Stimulated activated CD4-positive, alpha-beta T cell treated with anti-CD3 and anti-CD28 coated beads, Interleukin-2, amount 100 ng/mL, for 24 hours (primary cell): ENCODE data around the gene GPRIN3.
"Not testable (repeated sequence)": the region's sequence is repeated elsewhere in the genome, so short reads cannot be mapped to it uniquely, and the experiment has no call there.

Source experiments
- DNase-seq, 2 donors: peaks; one replicate each; pipeline ENCODE4 v3.0.0-alpha.2; 2020

The GPRIN3 gene

GRCh38 chr4:89288430-89288829 lies 19.2 kb downstream of the GPRIN3 start:
- no peak for DNase-seq

DNA sequence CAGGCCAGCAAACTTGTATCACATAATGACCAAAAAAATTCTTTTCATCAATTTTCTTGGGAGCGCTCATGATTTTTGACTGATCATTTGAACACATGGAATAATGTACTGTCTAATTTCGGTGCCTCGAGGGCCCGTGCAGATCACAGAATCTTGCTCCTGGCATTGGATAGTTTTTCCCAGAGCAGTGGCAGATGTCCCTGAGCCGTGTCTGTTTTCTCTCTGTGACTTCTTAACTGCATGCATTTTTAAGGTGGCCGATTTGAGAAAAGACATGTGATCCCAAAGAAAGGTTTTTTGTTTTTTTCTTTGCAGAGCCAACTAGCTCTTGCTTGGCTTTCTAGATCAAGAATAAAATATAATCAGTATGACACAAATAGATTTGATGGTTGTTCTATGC lies 19.7 kb downstream of the GPRIN3 start:
- DNase-seq, result no peak

DNA sequence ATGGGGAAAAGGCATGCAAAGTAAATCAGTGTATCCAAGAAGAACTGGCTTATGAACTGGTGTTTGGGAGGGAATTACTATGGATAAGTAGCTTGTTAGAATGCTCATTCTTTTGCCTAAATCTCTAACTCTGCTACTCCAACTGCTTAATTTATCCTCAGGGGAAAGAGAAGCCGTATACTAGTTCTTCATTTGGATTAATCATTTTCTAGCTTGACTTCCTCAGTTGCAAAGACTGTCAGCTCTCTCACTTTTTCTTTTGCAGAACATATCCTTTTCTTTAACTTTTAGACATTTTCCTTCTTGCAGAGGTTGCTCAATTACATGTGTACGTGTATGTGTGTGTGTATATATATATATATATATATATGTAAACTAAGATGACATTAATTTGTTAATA lies 21.9 kb downstream of the GPRIN3 start:
- DNase-seq, result no peak

GRCh38 chr4:89284828-89285227 lies 22.8 kb downstream of the GPRIN3 start:
- peak in 1 of 2 donors; percentile 36 for DNase-seq

DNA sequence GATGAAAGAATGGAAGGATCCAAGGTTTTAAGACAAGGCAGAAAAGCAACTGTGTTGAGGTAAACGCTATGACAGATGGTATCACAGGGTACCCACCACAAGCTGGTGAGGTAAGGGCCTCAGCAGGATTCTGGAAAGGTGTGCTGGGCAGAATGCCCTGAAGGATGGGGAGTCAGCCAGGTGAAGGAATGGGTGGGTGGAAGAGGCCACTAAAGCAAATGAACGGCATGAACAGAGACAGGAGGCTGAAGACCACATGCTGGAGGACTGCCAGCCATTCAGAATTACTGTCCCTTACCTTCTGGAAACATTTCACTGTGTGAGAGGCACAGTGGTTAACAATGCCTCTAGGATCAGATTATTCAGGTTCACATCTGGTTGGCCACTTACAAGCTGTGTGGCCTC lies 23.6 kb downstream of the GPRIN3 start:
- DNase-seq, result no peak

- DNase-seq, result no peak
These were observed 24.2 kb downstream of the GPRIN3 start for GRCh38 chr4:89283226-89284009.

GRCh38 chr4:89279385-89279784 lies 28.2 kb downstream of the GPRIN3 start:
- DNase-seq, result no peak

DNA sequence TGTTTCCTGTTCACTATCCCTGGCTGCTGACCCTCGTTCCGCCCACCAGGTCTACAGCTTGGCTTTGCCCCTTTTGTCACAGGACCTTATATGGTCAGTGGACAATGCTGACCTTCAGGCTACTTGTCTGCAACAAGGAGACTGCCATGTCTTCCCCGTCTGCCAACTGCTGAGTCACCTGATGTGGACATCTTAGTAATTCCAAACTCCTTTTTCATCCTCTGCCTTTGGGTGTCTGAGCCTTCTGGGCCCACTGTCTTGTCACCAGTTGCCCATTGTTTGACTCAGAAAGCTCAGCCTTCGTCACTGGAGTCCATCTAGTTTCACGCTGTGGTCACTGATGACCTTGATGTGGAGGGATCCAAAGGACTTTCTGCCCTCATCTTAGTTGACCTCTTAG lies 30.2 kb downstream of the GPRIN3 start:
- DNase-seq, result no peak

DNA sequence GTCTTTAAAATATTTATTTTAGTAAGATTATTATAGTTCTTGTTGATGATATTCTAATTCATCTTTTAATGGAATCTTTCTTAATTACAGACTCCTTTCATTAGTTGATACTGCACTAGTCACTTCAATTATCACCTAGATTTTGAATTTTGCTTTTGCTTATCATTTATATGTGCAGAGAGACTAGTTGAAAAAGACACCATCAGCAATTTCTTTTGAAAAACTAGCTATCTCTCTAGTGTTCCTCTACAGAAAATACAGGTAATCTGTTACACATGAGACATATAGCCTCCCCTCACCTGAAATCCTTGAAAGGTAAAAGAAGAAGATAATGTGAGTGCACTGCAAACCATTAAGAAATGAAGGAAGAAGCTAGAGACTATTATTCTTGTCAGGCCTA lies 31.3 kb downstream of the GPRIN3 start:
- DNase-seq, result no peak

DNA sequence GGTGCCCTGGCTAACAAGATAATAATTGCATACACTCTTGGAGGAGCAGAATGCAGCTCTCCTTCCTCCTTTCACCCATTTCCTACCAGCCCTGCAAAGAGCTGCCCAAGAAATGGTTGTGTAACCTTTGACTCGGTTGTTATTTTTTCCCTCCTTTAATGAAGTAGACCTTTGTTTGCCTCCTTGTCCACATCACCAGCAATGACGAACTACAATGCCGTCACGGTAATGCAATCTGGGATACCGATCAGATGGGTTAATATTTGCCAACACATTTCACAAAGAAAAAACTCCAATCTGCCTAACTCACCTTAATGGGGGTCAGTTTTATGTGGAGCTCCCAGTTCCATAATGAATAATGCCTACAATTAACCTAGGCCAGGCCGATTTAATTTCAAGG lies 32.0 kb downstream of the GPRIN3 start:
- no peak for DNase-seq

- no peak for DNase-seq
These were observed 33.9 kb downstream of the GPRIN3 start for GRCh38 chr4:89273741-89274141.

GRCh38 chr4:89270792-89271191 lies 36.8 kb downstream of the GPRIN3 start:
- DNase-seq, result no peak

- no peak for DNase-seq
These were observed 38.4 kb downstream of the GPRIN3 start for GRCh38 chr4:89269121-89269666.

GRCh38 chr4:89268679-89269078 lies 38.9 kb downstream of the GPRIN3 start:
- DNase-seq, result no peak

- no peak for DNase-seq
These were observed 39.8 kb downstream of the GPRIN3 start for GRCh38 chr4:89267846-89268245.

- DNase-seq, result no peak
These were observed 40.2 kb downstream of the GPRIN3 start for GRCh38 chr4:89267392-89267791.

- no peak for DNase-seq
These were observed 41.5 kb downstream of the GPRIN3 start for GRCh38 chr4:89266128-89266527.

DNA sequence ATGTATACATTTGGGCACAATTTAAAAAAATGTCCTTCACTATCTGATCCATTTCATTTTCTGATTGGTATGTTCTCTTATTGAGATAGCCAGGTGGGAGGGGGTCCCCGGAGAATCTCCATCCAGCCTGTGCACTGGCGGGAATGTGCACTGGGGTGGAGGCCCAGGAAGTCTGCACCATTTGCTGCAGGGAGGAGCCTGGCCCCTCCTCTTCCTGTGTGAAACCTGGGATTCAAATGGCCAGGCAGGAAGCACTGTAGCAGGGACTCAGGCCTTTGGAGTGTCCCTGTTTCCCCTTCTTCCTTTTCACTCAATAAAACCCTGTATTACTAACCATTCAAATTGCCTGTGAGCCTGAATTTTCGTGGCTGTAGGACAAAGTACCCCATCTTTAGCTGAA lies 44.3 kb downstream of the GPRIN3 start:
- DNase-seq, result no peak

GRCh38 chr4:89259301-89260028 lies 48.1 kb downstream of the GPRIN3 start:
- no peak for DNase-seq

- DNase-seq, result no peak
These were observed 49.1 kb downstream of the GPRIN3 start for GRCh38 chr4:89258506-89258905.

DNA sequence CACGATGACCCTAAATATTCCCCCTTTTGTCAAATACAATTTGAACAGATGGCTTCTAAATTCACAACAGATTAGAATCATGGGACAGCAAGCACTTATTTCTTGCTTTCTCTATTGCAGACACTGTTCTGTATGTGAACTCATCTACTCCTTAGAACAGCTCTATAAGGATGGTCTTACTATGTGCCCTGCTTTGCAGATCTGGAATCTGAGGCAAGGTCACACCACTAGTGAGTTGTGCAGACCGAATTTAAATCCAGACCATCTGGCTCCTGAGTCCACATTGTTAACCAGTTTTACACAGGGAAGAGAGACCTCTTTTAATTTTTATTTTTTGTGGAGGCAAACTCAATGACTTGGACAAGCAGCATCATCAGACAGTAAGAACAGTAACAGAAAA lies 50.2 kb downstream of the GPRIN3 start:
- DNase-seq, result no peak

GRCh38 chr4:89256203-89256800 lies 51.3 kb downstream of the GPRIN3 start:
- DNase-seq, result no peak

GRCh38 chr4:89254847-89255246 lies 52.8 kb downstream of the GPRIN3 start:
- peak; percentile 33 to 60 for DNase-seq

DNA sequence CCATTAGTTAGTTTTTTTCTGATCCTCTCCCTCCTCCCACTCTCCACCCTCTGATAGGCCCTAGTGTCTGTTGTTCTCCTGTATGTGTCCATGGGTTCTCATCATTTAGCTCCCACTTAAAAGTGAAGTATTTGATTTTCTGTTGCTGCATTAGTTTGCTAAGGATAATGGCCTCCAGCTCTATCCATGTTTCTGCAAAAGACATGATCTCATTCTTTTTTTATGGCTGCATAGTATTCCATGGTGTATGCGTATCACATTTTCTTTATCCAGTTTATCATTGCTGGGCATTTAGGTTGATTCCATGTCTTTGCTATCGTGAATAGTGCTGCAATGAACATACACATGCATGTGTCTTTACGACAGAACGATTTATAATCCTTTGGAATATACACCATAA lies 53.3 kb downstream of the GPRIN3 start:
- DNase-seq, result not testable (repeated sequence)
